IMR-90 (cell line): Measurements from ENCODE around the gene FHIP1A. TPM values are rescaled to one million over a fixed set of nuclear protein-coding genes. Genes with fewer than 3 reads are reported as not detected.
A peak's percentile ranks its signal among the peaks of the same experiment; 100 is the strongest.

Source experiments
- ATAC-seq: fragments of 200-7000 bp; cut with Tn5 transposase; 2 replicates; pipeline ENCODE4 v1.9.1; 2020; ENCODE audit warnings: low read depth, mild to moderate bottlenecking, moderate library complexity
- BruUV-seq: library from RNA; stranded (reverse); fragments of 400-500 nt; replicated peaks from 2 replicates; lab custom pipeline; 2021; lab: Mats Ljungman, UMichigan
- CTCF ChIA-PET: fragments of 300-600 bp; formaldehyde crosslinking; extraction: SDS; loops from one replicate; lab custom pipeline; 2021; ENCODE audit warnings: antibody characterized with exemption; lab: Yijun Ruan, JAX
- POLR2A ChIA-PET: fragments of 300-600 bp; sonication (Branson Sonifier 250); formaldehyde crosslinking; loops from one replicate; lab custom pipeline; 2022; ENCODE audit warnings: antibody characterized with exemption; ENCODE audit not compliant: unreplicated experiment; lab: Charles Lee
- DNase-seq: peaks from one replicate; pipeline ENCODE4 v3.0.0; 2013
- H2AFZ ChIP-seq: replicated peaks from 2 replicates; pipeline ENCODE3; 2013; ENCODE audit warnings: low read length, mild to moderate bottlenecking; ENCODE audit not compliant: poor library complexity
- H2AK5ac ChIP-seq: 2 replicates; pipeline ENCODE4 v1.6.1; 2013; ENCODE audit warnings: low read depth, low read length, inconsistent platforms
- H2AK9ac ChIP-seq: replicated peaks from 2 replicates; pipeline ENCODE3; 2013; ENCODE audit warnings: mild to moderate bottlenecking, low read depth, low read length, moderate library complexity; ENCODE audit not compliant: poor library complexity
- H2BK120ac ChIP-seq: 2 replicates; pipeline ENCODE4 v1.6.1; 2013; ENCODE audit warnings: low read depth, low read length, inconsistent platforms
- H2BK15ac ChIP-seq: 3 replicates; pipeline ENCODE4 v1.6.1; 2013; ENCODE audit warnings: low read depth, low read length, inconsistent platforms
- H2BK20ac ChIP-seq: 2 replicates; pipeline ENCODE4 v1.6.1; 2013; ENCODE audit warnings: low read depth, mild to moderate bottlenecking, inconsistent platforms, low read length, moderate library complexity
- H2BK5ac ChIP-seq: 2 replicates; pipeline ENCODE4 v1.6.1; 2013; ENCODE audit warnings: mild to moderate bottlenecking, low read depth, low read length, inconsistent platforms; ENCODE audit not compliant: poor library complexity, severe bottlenecking
- H3K14ac ChIP-seq: replicated peaks from 2 replicates; pipeline ENCODE4 v1.6.1; 2013; ENCODE audit warnings: low read depth, low read length, inconsistent platforms
- H3K18ac ChIP-seq: 2 replicates; pipeline ENCODE4 v1.6.1; 2013; ENCODE audit warnings: low read depth, low read length, control low read depth
- H3K23ac ChIP-seq: 2 replicates; pipeline ENCODE4 v1.6.1; 2013; ENCODE audit warnings: low read depth, low read length, inconsistent platforms
- H3K27ac ChIP-seq: 2 replicates; pipeline ENCODE4 v1.5.1; 2013; ENCODE audit warnings: mild to moderate bottlenecking, control low read depth, low read length; ENCODE audit not compliant: insufficient read depth
- H3K27me3 ChIP-seq: 2 replicates; pipeline ENCODE4 v1.6.1; 2013; ENCODE audit warnings: low read length; ENCODE audit not compliant: control insufficient read depth, insufficient read depth
- H3K36me3 ChIP-seq: 2 replicates; pipeline ENCODE4 v1.6.1; 2013; ENCODE audit warnings: low read length, mixed read lengths; ENCODE audit not compliant: control insufficient read depth, insufficient read depth
- H3K4ac ChIP-seq: 2 replicates; pipeline ENCODE4 v1.6.1; 2013; ENCODE audit warnings: low read depth, low read length, inconsistent platforms
- H3K4me1 ChIP-seq: 2 replicates; pipeline ENCODE4 v1.6.1; 2013; ENCODE audit warnings: low read length, mixed read lengths; ENCODE audit not compliant: control insufficient read depth, insufficient read depth
- H3K4me2 ChIP-seq: 2 replicates; pipeline ENCODE4 v1.6.1; 2013; ENCODE audit warnings: low read depth, mild to moderate bottlenecking, control low read depth, low read length, moderate library complexity
- H3K4me3 ChIP-seq: 2 replicates; pipeline ENCODE4 v1.5.1; 2013; ENCODE audit warnings: low read depth, mild to moderate bottlenecking, control low read depth, low read length, moderate library complexity; ENCODE audit not compliant: insufficient read depth
- H3K56ac ChIP-seq: 2 replicates; pipeline ENCODE4 v1.6.1; 2013; ENCODE audit warnings: low read length, inconsistent platforms; ENCODE audit not compliant: insufficient read depth; ENCODE audit errors: extremely low read depth
- H3K79me1 ChIP-seq, 2 experiments: 2 replicates each; pipeline ENCODE4 v1.6.1; 2013; ENCODE audit warnings: low read length in 2 of 2, inconsistent platforms in 1 of 2, low read depth in 1 of 2
- H3K9ac ChIP-seq: 2 replicates; pipeline ENCODE4 v1.6.1; 2013; ENCODE audit warnings: low read depth, low read length, control low read depth
- H3K9me1 ChIP-seq: 2 replicates; pipeline ENCODE4 v1.6.1; 2013; ENCODE audit warnings: low read length, inconsistent platforms; ENCODE audit not compliant: insufficient read depth
- H3K9me3 ChIP-seq: 2 replicates; pipeline ENCODE4 v1.6.1; 2013; ENCODE audit warnings: low read length; ENCODE audit not compliant: control insufficient read depth, insufficient read depth
- H4K20me1 ChIP-seq: 2 replicates; pipeline ENCODE4 v1.6.1; 2013; ENCODE audit warnings: low read length, inconsistent platforms; ENCODE audit not compliant: insufficient read depth
- H4K5ac ChIP-seq: 2 replicates; pipeline ENCODE4 v1.6.1; 2013; ENCODE audit warnings: mild to moderate bottlenecking, low read depth, low read length, control low read depth
- H4K8ac ChIP-seq, 2 experiments: 2 replicates each; pipeline ENCODE4 v1.6.1; 2013; ENCODE audit warnings: low read depth in 2 of 2, low read length in 2 of 2, control low read depth in 1 of 2, inconsistent platforms in 1 of 2
- H4K91ac ChIP-seq: 2 replicates; pipeline ENCODE4 v1.6.1; 2013; ENCODE audit warnings: low read depth, low read length, inconsistent platforms; ENCODE audit not compliant: insufficient read depth
- BHLHE40 ChIP-seq: fragments of 150-350 bp; IDR thresholded peaks from 2 replicates; pipeline ENCODE4 v1.6.1; 2016; ENCODE audit warnings: mild to moderate bottlenecking, low read depth, low read length
- CEBPB ChIP-seq: IDR thresholded peaks from 2 replicates; pipeline ENCODE4 v1.6.1; 2012; ENCODE audit warnings: low read depth, low read length, improper control_type of control experiment
- WGBS, 2 experiments: methylation state at CpG; one replicate each; pipeline versions ENCODE4 v1.1.5 to v1.1.7; 2013; ENCODE audit warnings: missing lambda C conversion rate in 2 of 2; ENCODE audit not compliant: insufficient read length in 1 of 2; ENCODE audit errors: extremely low coverage in 2 of 2; 5-methylcytosine and 5-hydroxymethylcytosine counted together
- dilution Hi-C: fragments of 300-500 bp; cut with HindIII; formaldehyde crosslinking; loops from one replicate; pipeline ENCODE4 v1.14.3; 2018; ENCODE audit warnings: low sequenced_read_pairs; ENCODE audit not compliant: unreplicated experiment
- in situ Hi-C: fragments of 300-500 bp; cut with MboI; formaldehyde crosslinking; loops from 3 replicates; pipeline ENCODE4 v1.14.3; 2019; ENCODE audit warnings: low sequenced_read_pairs, inconsistent platforms, mixed read lengths
- intact Hi-C: fragments of 100-400 bp; cut with micrococcal nuclease; formaldehyde crosslinking; loops from 2 replicates; pipeline ENCODE4 v1.10.0; 2022
- polyA plus RNA-seq, 3 experiments: library from polyadenylated mRNA; depleted of rRNA; stranded (reverse); fragments of >200 nt; gene quantifications; 2 replicates each; pipeline ENCODE4 v1.2.3, GENCODE V29; 2012; ENCODE audit warnings: low replicate concordance in 1 of 3
- total RNA-seq: library from RNA; depleted of rRNA; stranded (reverse); fragments of >200 nt; gene quantifications from 2 replicates; pipeline ENCODE4 v1.2.3, GENCODE V29; 2012

FHIP1A gene
- total and polyA plus RNA-seq, 2 of the 4 experiments (the other 2 are of a cell fraction): 0.02 to 0.18 TPM

DNA sequence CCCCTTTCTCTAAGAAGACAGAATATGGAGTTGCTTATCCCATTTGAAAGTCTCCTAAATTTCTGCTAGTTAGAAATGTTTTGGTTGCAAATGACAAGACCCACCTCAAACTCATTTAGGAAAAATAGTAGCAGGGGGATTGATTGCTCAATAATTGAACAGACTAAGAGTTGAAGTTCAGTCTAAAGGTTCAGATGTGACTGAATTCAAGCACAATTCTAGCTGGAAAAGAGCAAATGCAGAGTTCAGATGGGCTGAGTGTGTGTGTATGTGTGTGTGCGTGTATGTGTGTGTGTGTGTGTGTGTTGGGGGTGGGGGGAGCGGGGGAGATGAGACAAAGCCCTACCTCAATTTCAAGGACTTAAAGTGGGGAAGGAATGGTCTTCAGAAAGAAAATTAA, 47.9 kb upstream of the FHIP1A start:
- CTCF ChIA-PET: interaction anchor here (1.9 kb wide), 1 partner anchor 243 kb away, joined by 5 read pairs; no protein-coding TSS in a partner anchor
- Histone ChIP-seq H4K5ac (no peak overlapping the region), H3K4ac (no peak overlapping the region), H2BK120ac (no peak overlapping the region), H4K20me1 (no peaks in the 10 kb centered on the region), H3K14ac (no peak overlapping the region), H2AK5ac (no peak overlapping the region), H3K9me1 (no peaks in the 10 kb centered on the region), H3K23ac (no peak overlapping the region), H3K4me3 (no peak overlapping the region), H3K56ac (no peak overlapping the region), H3K27me3 (peaks cover 6% of the 10 kb centered on the region; the same call in 1 of the 2 replicates), H3K36me3 (no peaks in the 10 kb centered on the region), H4K91ac (no peak overlapping the region), H3K9ac (no peak overlapping the region), H2BK5ac (no peak overlapping the region), H3K4me1 (no peaks in the 10 kb centered on the region), H3K79me1 (no peaks in the 10 kb centered on the region), H3K4me2 (no peak overlapping the region), H2AFZ (no peak overlapping the region), H2BK15ac (no peak overlapping the region), H3K27ac (no peak overlapping the region), H4K8ac (no peak overlapping the region), H2AK9ac (no peak overlapping the region), H3K18ac (no peak overlapping the region), H2BK20ac (no peak overlapping the region), H3K9me3 (no peaks in the 10 kb centered on the region)
- BruUV-seq: no TSS peak
- ATAC-seq (no peak), DNase-seq (no peak)
- no peak for TF ChIP-seq BHLHE40
- peak; percentile 59 for TF ChIP-seq CEBPB
- dilution Hi-C loops (no loop called here), intact Hi-C loops (loop anchor here (5.0 kb wide), 1 partner anchor 1011 kb away; no protein-coding TSS in a partner anchor), in situ Hi-C loops (loop anchor here (10.0 kb wide), 1 partner anchor 244 kb away; no protein-coding TSS in a partner anchor)
- POLR2A ChIA-PET: interaction anchor here (0.5 kb wide), 1 partner anchor 178 kb away, joined by 11 read pairs; no protein-coding TSS in a partner anchor
- WGBS, 2 experiments: no CpG with 5 or more reads among the region's 2 CpGs
